Right ventricle myocardium superior (tissue), 1 donor: Measurements from ENCODE around the gene ZDHHC20. TPM values are rescaled to one million over a fixed set of nuclear protein-coding genes. Genes with fewer than 3 reads are reported as not detected.

Source experiments
- ATAC-seq: fragments of 200-7000 bp; cut with Tn5 transposase; one replicate; pipeline ENCODE4 v1.9.1; 2020; ENCODE audit warnings: mild to moderate bottlenecking; ENCODE audit not compliant: poor library complexity
- DNase-seq: peaks from one replicate; pipeline ENCODE4 v3.0.0-alpha.2; 2020
- intact Hi-C: fragments of 100-400 bp; cut with DNase I; formaldehyde crosslinking; loops from one replicate; pipeline ENCODE4 v1.11.2; 2022
- long read RNA-seq: library from polyadenylated mRNA; unstranded; transcript quantifications from one replicate; pipeline ENCODE4 v2.0.0, GENCODE V29; 2021
- total RNA-seq: library from RNA; stranded (reverse); fragmentation: NEBNext Ultra II Directional; extraction: Animal tissue kit (Norgen Biotek cat#: 25700); gene quantifications from one replicate; pipeline ENCODE4 v1.2.1, GENCODE V29; 2021
- donor health status: DM: no; HTN: yes; CAD: no; lungs with severe emphysema.

ZDHHC20 gene, protein sequence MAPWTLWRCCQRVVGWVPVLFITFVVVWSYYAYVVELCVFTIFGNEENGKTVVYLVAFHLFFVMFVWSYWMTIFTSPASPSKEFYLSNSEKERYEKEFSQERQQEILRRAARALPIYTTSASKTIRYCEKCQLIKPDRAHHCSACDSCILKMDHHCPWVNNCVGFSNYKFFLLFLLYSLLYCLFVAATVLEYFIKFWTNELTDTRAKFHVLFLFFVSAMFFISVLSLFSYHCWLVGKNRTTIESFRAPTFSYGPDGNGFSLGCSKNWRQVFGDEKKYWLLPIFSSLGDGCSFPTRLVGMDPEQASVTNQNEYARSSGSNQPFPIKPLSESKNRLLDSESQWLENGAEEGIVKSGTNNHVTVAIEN
- 12.6 TPM for total RNA-seq
- long read RNA-seq, partial matches to known transcripts, result 0 of 2 reads
- long read RNA-seq, other reads (novel, unspliced or antisense), result 2 of 2 reads

DNA sequence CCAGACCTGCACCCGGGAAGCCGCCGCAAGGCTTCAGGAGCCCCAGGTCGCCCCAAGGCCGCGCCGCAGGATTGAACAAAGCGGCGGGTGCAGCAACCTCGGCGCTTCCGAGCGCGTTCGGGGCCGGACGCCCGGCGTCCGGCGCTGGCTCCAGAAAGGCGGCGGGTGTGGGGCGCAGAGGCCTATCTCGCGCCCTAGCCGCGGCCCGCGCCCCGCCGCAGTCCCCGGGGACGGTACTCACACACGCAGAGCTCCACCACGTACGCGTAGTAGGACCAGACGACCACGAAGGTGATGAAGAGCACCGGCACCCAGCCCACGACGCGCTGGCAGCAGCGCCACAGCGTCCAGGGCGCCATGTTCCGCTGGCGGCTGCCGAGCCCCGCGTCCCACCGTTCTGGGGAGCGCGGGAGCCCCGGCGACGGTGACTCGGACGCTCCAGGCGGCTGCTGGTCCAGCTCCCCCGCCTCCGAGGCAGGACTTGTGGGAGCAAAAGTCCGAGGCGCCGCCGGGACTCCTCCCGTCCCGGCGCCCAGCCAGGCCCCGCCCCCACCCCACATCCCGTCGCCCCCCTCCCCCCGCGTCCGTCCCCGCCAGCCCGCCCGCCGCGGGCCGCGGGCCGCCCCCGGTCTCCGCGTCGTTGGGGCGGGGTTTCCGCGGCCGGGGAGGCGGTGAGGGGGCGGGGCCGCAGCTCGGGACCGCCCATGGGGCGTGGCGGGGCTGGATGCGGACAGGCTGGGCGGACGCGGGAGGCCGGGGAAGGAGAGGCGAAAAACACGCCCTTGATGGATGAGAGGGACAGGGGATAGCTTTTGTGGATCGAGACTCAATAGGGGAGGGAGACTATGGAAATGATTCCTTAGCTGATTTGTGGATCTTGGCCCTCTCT is at the start of gene ZDHHC20:
Gene ZDHHC20 (minus strand): TSS at position 491 of the 889 bp plus-strand sequence. CDS start 132 bp downstream, at position 359.
- intact Hi-C loops, result no loop called here
- DNase-seq, result peak; percentile 94
- ATAC-seq, result peak; percentile 98

GRCh38 chr13:21504379-21504778 is 45.3 kb upstream of the ZDHHC20 start:
- ATAC-seq, result no peak
- DNase-seq, result no peak
- intact Hi-C loops, result no loop called here

DNA sequence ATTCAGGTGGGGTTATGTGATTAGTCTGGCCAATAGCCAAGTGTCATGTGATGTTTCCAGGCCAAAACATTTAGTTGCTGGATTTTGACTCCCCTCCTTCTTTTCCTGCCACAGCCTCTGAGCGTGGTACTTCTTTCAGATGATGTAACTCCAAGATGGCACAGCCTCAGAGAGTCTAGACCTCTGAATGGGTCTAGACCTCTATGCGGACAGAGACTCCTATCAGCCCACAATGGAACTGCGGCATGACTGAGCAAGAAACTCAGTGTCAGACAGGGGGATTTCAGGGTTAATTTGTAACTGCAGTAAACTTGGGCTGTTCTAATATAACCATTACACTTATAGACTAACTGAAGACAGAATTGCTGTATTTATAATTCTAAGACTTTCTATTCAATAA is 42.6 kb upstream of the ZDHHC20 start:
- DNase-seq (no peak), ATAC-seq (no peak)
- intact Hi-C loops, result no loop called here

- intact Hi-C loops, result no loop called here
- no peak for DNase-seq
- no peak for ATAC-seq
Observed at GRCh38 chr13:21486322-21486721, 27.2 kb upstream of the ZDHHC20 start.

DNA sequence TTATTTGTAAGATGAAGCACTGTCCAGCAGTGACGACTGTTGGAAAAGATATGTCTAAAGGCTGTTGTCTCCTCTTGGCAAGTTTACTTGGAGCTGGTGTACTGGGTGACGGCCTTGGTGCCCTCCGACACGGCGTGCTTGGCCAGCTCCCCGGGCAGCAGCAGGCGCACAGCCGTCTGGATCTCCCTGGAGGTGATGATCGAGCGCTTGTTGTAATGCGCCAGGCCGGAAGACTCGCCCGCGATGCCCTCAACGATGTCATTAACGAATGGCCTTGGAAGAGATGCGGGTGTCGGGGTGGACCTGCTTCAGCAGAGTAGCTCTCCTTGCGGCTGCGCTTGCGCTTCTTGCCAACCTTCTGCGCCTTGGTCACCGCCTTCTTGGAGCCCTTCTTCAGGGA is 24.6 kb upstream of the ZDHHC20 start:
- ATAC-seq (no peak), DNase-seq (no peak)
- intact Hi-C loops, result no loop called here

DNA sequence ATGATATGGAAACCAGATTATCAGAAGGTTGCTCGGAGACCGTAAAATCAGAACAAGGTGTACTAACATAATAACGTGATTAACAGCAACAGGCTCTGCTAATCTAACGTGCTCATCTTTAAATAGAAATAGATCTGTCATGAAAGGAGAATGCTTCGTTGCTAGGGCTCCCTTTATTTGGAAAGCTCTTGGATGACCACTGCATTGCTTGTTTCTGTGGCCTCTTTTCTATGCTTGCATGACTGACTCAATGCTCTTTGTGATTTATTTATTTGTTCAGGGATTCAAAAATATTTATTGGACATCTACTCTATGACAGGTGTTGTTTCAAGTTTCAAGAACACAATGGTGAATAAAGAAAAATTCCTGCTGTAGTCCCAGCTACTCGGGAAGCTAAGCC is 22.3 kb upstream of the ZDHHC20 start:
- intact Hi-C loops, result no loop called here
- ATAC-seq (peak; percentile 14), DNase-seq (no peak)

DNA sequence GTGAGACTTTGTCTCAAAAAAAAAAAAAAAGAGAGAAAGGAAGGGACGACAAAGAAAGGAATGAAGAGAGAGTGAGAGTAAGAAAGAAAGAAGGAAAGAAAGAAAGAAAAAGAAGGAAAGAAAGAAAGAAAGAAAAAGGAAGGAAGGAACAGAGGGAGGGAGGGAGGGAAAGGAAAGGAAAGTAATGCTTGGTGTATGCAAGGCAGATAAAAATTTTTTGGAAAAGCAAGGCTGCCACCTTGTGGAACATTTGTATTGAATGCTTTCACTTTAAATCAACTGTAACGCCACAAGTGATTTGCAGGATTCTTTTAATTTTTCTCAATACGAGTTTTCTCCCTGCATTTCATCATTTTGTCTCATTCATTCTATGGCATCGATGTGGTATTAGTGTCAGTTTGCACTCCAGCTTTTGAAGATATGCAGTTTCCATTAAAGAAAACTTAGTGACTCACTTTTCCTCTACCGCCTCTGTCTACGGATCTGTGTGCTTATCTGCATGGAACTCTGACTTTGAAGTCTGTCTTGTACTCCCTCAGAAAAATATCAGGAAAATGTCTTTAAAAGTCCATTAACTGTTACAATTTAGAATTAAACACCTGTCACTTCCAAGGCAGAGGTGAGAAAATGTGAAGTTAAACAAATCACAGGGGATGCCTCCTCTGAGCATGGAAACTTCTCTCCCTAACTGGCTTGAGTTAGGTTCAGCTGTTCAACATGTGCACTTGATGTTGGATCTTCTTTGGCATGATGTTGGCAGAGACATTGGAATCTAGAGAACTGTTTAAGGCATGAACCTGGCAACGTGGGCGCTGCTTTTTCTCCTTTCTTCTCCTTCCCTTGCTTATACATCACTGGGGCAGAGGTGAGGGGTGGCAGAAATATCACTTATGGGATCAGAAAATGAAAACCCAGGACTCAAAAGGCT is 20.0 kb upstream of the ZDHHC20 start:
- no peak for DNase-seq
- ATAC-seq, result peak; percentile 78
- intact Hi-C loops, result loop anchor here (5.0 to 10.0 kb wide), 3 partner anchors 182 to 534 kb away; no protein-coding TSS in a partner anchor

GRCh38 chr13:21476893-21477472 is 17.9 kb upstream of the ZDHHC20 start:
- DNase-seq, result peak; percentile 88
- peak; percentile 89 for ATAC-seq
- intact Hi-C loops, result loop anchor here (5.0 to 10.0 kb wide), 3 partner anchors 180 to 532 kb away; no protein-coding TSS in a partner anchor

DNA sequence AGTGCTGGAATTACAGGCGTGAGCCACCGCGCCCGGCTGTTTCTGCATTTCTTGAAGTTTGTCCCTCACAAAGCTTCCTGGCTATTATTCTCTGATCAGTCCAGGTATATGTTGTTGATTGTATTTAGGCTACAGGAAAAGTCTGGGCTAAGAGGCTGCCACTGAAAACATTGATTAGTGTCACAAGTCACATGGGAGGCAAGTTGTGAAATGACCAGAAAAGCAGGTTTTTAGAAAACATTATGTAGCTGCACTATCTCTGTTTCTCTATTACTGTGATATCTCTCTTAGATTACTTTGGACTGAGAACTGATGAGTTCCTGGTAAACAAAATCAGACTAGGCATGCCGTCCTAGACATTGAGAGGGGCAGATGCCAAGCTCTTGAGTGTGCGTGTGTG is 16.0 kb upstream of the ZDHHC20 start:
- intact Hi-C loops, result loop anchor here (5.0 to 10.0 kb wide), 3 partner anchors 178 to 530 kb away; no protein-coding TSS in a partner anchor
- DNase-seq, result no peak
- no peak for ATAC-seq

- ATAC-seq (no peak), DNase-seq (no peak)
- intact Hi-C loops, result loop anchor here (10.0 kb wide), 2 partner anchors 356 to 526 kb away; no protein-coding TSS in a partner anchor
Observed at GRCh38 chr13:21470785-21471184, 11.7 kb upstream of the ZDHHC20 start.

DNA sequence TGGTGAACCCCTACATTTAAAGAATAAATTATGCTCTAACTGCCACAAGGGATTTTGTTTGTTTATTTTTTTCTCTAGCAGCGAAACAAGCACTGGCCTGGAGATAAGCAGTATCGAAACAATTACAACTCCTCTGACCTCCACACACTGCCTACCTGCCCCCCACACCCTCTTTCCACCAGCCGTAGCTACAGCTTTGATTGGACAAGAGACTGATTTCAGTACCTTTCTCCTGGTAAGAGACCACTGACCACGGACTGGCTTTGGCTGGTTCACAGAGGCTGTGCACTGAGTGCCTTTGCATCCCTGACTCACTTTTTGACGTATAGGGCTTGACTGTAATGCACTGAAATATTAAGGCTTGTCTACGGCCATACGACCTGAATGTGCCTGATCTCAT is 7.4 kb upstream of the ZDHHC20 start:
- no peak for DNase-seq
- no peak for ATAC-seq
- intact Hi-C loops, result no loop called here

- intact Hi-C loops, result no loop called here
- ATAC-seq (no peak), DNase-seq (no peak)
Observed at GRCh38 chr13:21465710-21466160, 6.6 kb upstream of the ZDHHC20 start.

GRCh38 chr13:21463424-21463823 is 4.3 kb upstream of the ZDHHC20 start:
- ATAC-seq, result no peak
- intact Hi-C loops, result no loop called here
- DNase-seq, result no peak

DNA sequence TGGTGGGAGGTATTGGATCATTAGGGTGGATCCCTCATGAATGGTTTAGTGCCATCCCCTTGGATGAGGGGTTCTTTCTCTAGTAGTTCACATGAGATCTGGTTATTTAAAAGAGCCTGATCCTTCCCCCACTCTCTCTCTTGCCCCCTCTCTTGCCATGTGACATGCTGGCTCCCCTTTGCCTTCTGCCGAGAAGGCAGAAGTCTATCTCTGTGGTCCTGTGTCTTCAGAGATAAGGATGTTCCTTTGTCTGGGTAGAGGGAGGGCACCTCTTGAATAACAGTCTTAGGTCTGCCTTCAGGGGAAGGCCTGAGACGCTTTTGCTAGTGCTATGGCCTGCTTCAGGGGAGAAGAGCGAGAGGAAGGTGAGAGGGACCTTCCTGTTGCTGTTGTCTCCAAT is 2.0 kb upstream of the ZDHHC20 start:
- no peak for ATAC-seq
- intact Hi-C loops, result no loop called here
- no peak for DNase-seq

DNA sequence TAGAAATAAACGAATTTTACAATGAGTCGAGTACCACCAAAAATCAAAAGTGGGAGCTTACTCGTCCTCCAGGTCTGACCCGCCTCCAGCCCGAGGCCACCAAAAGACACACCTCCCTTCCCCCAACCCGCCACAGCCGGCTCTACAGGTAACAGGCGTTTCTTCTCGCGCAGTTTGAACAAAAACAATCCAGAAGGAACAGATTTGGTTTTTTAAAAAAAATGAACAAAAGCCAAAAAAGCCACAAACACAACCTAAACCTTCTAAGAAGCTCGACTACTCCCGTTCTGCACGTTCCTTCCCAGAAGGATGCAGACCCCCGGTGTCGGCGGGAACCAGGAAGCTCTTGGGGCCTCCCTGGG is 671 bp downstream of the ZDHHC20 start:
- intact Hi-C loops, result no loop called here
- DNase-seq (peak; percentile 62), ATAC-seq (peak; percentile 53)

DNA sequence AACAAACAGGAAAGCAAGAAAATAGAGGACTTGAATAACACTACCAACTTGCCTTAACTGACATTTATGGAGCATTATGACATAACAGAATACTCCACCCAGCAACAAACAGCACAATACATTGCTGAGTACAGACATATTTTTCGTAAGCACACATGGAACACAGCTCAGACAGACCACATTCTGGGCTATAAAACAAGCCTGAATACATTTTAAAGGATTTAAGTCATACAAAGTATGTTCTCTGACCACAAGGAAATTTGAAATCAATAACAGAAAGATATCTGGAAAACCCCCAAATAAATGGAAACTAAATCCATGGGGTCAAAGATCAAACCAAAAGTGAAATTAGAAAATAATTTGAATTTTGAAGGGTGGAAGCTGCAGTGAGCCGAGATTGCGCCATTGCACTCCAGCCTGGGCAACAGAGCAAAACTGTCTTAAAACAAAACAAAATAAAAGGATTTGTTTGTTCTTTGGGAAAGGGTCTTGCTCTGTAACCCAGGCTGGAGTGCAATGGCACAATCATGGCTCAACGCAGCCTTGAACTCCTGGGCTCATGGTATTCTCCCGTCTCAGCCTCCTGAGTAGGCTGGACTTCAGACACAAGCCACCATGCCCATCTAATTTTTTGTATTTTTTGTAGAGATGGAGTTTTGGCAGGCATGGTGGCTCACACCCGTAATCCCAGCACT is 5.6 kb downstream of the ZDHHC20 start:
- intact Hi-C loops, result no loop called here
- DNase-seq (no peak), ATAC-seq (no peak)

GRCh38 chr13:21450936-21451335 is 8.2 kb downstream of the ZDHHC20 start:
- no peak for DNase-seq
- ATAC-seq, result no peak
- intact Hi-C loops, result no loop called here
